Activated CD8-positive, alpha-beta memory T cell treated with anti-CD3 and anti-CD28 coated beads for 1 hour (primary cell): ENCODE results near the gene USP13.
"Not testable (repeated sequence)": the region's sequence is repeated elsewhere in the genome, so short reads cannot be mapped to it uniquely, and the experiment has no call there.

ENCODE experiments used
- DNase-seq, 2 donors: peaks; one replicate each; pipeline ENCODE4 v3.0.0-alpha.2; 2020; ENCODE audit warnings: low read depth in 1 of 2; ENCODE audit errors: extremely low read depth in 1 of 2

The USP13 gene

GRCh38 chr3:179653096-179653797 is 407 bp downstream of the USP13 start:
- DNase-seq = peak; percentile 13 to 31

- no peak for DNase-seq
Observed at GRCh38 chr3:179655236-179655635, 2.4 kb downstream of the USP13 start.

- no peak for DNase-seq
Observed at GRCh38 chr3:179658606-179659005, 5.8 kb downstream of the USP13 start.

- no peak for DNase-seq
Observed at GRCh38 chr3:179660872-179661271, 8.0 kb downstream of the USP13 start.

GRCh38 chr3:179661777-179662176 is 8.9 kb downstream of the USP13 start:
- DNase-seq = no peak

GRCh38 chr3:179663093-179663492 is 10.3 kb downstream of the USP13 start:
- no peak for DNase-seq

GRCh38 chr3:179666030-179666429 is 13.2 kb downstream of the USP13 start:
- DNase-seq = no peak

- DNase-seq = no peak
Observed at GRCh38 chr3:179666436-179667035, 13.7 kb downstream of the USP13 start.

- DNase-seq = no peak
Observed at GRCh38 chr3:179668429-179668828, 15.6 kb downstream of the USP13 start.

GRCh38 chr3:179670311-179670710 is 17.5 kb downstream of the USP13 start:
- no peak for DNase-seq

- DNase-seq = no peak
Observed at GRCh38 chr3:179671309-179671708, 18.5 kb downstream of the USP13 start.

- DNase-seq = no peak
Observed at GRCh38 chr3:179671747-179672242, 19.0 kb downstream of the USP13 start.

GRCh38 chr3:179672918-179673317 is 20.1 kb downstream of the USP13 start:
- DNase-seq = no peak

GRCh38 chr3:179673523-179673922 is 20.7 kb downstream of the USP13 start:
- DNase-seq = no peak

- DNase-seq = no peak
Observed at GRCh38 chr3:179676081-179676480, 23.2 kb downstream of the USP13 start.

- DNase-seq = no peak
Observed at GRCh38 chr3:179677884-179678283, 25.0 kb downstream of the USP13 start.

GRCh38 chr3:179681492-179682263 is 28.8 kb downstream of the USP13 start:
- DNase-seq = no peak

GRCh38 chr3:179682426-179683080 is 29.7 kb downstream of the USP13 start:
- no peak for DNase-seq

GRCh38 chr3:179683286-179683685 is 30.4 kb downstream of the USP13 start:
- not testable (repeated sequence) for DNase-seq

GRCh38 chr3:179687967-179688535 is 35.2 kb downstream of the USP13 start:
- no peak for DNase-seq

- DNase-seq = no peak
Observed at GRCh38 chr3:179688850-179689249, 36.0 kb downstream of the USP13 start.
